ENCODE results near the gene ESCO1.

DNA sequence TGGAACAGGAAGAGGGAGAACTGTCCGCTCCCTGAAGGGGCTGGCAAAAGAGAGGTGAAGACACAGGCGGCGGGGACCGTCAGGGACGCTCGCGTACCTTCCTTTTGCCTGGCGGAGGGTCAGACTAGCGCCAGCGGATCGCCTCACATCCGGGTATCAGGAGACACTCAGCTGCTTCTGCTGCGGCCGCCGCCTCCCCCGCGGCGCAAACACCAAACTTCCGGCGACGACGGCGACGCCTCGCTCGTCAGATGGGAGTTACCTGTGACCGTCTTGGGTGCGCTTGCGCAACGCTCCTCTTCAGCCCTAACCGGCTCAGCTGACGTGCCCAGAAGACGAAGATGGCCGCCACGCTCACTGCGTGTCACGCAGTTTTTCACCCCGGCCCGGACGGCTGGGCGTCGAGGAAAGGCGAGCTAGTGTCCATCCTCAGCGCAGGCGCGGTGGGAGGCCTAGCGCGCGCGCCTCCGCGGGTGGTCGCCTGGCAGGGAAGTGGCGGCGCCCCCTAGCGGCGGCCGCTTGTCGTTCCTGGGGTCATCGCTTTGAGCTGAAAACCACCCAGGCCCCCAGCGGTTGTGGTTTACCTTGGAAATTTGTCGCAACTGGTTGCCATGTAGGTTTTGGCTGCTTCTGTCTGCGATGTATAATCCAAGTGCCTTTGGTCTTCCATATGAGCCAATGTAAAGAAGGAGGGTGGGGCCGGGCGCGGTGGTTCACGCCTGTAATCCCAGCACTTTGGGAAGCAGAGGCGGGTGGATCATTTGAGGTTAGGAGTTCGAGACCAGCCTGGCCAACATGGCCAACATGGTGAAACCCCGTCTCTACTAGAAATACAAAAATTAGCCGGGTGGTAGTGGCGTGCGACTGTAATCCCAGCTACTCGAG is at the start of gene ESCO1:
- TF ChIP-seq CTCF (IDR thresholded peaks at IDR 0.05) (peak; percentile 93 to 100 (median 98)), POLR2A (IDR thresholded peaks at IDR 0.05) (peak in 3 of 4 donors; percentile 67 to 95 (median 85))
